DLD1 (cell line): ENCODE data around the gene NWD2.
"Not testable (repeated sequence)": the region's sequence is repeated elsewhere in the genome, so short reads cannot be mapped to it uniquely, and the experiment has no call there.

Source experiments
- in situ Hi-C: cut with HindIII; loops from 2 replicates; pipeline ENCODE4 v1.10.0; 2017; ENCODE audit warnings: low sequenced_read_pairs

Gene NWD2

DNA sequence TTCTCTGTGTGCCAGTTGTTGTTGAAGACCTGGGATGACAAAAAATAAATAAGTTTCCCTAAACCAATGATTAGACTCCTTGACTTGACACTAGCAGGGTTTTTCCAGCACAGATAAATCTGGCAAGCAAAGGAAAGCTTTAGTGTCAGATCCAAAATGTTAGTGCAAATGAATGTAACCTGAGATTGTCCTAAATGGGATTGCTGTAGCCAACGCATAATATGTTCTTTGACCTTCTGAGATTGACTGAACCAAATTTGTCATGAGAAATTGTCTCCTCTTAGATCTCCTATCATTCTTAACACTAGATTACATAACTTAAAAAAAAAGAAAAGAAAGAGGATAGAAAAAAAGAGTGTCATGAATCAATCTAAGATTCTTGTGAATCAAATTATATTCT lies 245.2 kb downstream of the NWD2 start:
- in situ Hi-C loops: no loop called here

DNA sequence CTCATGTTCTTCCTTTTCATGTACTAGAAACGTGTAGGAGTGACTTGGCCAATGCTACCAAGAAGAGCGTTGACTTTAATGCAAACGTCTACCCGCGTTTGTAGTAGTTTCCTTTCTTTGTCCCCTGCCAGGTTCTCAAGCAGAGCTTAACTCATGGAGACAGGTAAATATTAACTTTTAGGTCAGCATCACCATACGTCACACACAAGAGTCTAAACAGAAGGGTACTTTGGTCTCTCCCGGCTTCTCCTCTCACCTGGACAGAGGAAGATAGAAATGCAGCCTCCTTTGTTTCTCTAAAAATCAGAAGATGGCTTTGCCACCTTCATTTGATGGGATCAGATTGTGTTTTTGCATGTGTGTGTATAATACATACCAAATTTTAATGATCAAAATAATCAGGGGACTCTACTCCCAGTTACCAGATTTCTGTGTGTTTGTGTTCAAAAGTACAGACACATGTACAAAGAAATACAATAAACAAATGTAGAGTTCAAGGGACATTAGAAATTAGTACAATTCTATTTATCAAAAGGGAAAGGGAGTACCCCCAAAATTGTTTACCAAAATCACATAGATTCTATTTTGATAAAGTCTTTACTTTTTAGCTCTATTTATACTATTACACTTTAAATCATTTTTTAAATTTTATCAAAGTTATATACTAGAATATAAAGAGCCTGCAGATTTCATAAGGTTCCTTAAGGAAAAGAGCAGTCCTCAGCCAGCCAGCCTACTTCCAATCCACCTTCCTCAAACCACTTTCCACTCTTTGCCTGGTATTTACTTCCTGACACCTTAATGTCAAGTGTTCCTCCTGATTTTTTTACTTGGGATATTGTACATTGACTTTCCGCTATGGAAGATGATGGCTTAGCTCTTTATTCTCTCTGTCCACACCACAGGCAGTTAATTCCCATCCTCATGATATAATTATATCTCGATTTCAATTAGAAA lies 246.1 kb downstream of the NWD2 start:
- in situ Hi-C loops: no loop called here

GRCh38 chr4:37495353-37495752 lies 250.8 kb downstream of the NWD2 start:
- in situ Hi-C loops: not testable (repeated sequence)
